HS-27A (cell line): ENCODE measurements around the gene DPF3.

ENCODE experiments used
- DNase-seq: peaks from one replicate; pipeline ENCODE4 v3.0.0-alpha.2; 2012; ENCODE audit warnings: low read depth, missing footprints

DPF3 gene

GRCh38 chr14:72742118-72742837 is 151.6 kb downstream of the DPF3 start:
- no peak for DNase-seq

- DNase-seq = no peak
Observed at GRCh38 chr14:72741826-72742117, 152.1 kb downstream of the DPF3 start.

- DNase-seq = no peak
Observed at GRCh38 chr14:72740966-72741825, 152.7 kb downstream of the DPF3 start.

GRCh38 chr14:72740504-72740961 is 153.4 kb downstream of the DPF3 start:
- DNase-seq = no peak

GRCh38 chr14:72739446-72740405 is 154.2 kb downstream of the DPF3 start:
- no peak for DNase-seq

- DNase-seq = no peak
Observed at GRCh38 chr14:72738161-72738611, 155.7 kb downstream of the DPF3 start.

GRCh38 chr14:72737560-72737943 is 156.3 kb downstream of the DPF3 start:
- no peak for DNase-seq

- DNase-seq = no peak
Observed at GRCh38 chr14:72736786-72737559, 156.9 kb downstream of the DPF3 start.

GRCh38 chr14:72736308-72736707 is 157.6 kb downstream of the DPF3 start:
- peak; percentile 80 for DNase-seq

GRCh38 chr14:72732022-72732780 is 161.7 kb downstream of the DPF3 start:
- no peak for DNase-seq

GRCh38 chr14:72731252-72732020 is 162.5 kb downstream of the DPF3 start:
- DNase-seq = no peak

- no peak for DNase-seq
Observed at GRCh38 chr14:72730468-72730867, 163.4 kb downstream of the DPF3 start.

GRCh38 chr14:72726444-72726843 is 167.5 kb downstream of the DPF3 start:
- no peak for DNase-seq

GRCh38 chr14:72723858-72724530 is 169.9 kb downstream of the DPF3 start:
- DNase-seq = no peak

GRCh38 chr14:72722201-72722785 is 171.6 kb downstream of the DPF3 start:
- DNase-seq = no peak

GRCh38 chr14:72721083-72721482 is 172.8 kb downstream of the DPF3 start:
- no peak for DNase-seq

- no peak for DNase-seq
Observed at GRCh38 chr14:72717220-72717619, 176.7 kb downstream of the DPF3 start.

- DNase-seq = no peak
Observed at GRCh38 chr14:72716476-72716875, 177.4 kb downstream of the DPF3 start.

GRCh38 chr14:72715850-72716228 is 178.1 kb downstream of the DPF3 start:
- no peak for DNase-seq
